NB4 (cell line): ENCODE measurements around the gene DUSP22.
"Not testable (repeated sequence)": the region's sequence is repeated elsewhere in the genome, so short reads cannot be mapped to it uniquely, and the experiment has no call there.

Source experiments
- DNase-seq: peaks from one replicate; pipeline ENCODE4 v3.0.0; 2010; ENCODE audit warnings: low read depth
- H3K4me3 ChIP-seq: one replicate; pipeline ENCODE4 v1.5.1; 2011; ENCODE audit warnings: mild to moderate bottlenecking, low read depth, low read length, moderate library complexity
- CTCF ChIP-seq: IDR thresholded peaks from one replicate; pipeline ENCODE4 v1.5.1; 2012; ENCODE audit warnings: low read depth, low read length
- MAX ChIP-seq: IDR thresholded peaks from 2 replicates; pipeline ENCODE4 v1.6.1; 2011; ENCODE audit warnings: low read depth, low read length
- MYC ChIP-seq: IDR thresholded peaks from 2 replicates; pipeline ENCODE4 v1.6.1; 2011; ENCODE audit warnings: low read depth, low read length
- POLR2A ChIP-seq: IDR thresholded peaks from 2 replicates; pipeline ENCODE4 v1.6.1; 2011; ENCODE audit warnings: mild to moderate bottlenecking; ENCODE audit not compliant: insufficient read length; ENCODE audit errors: extremely low read depth

DUSP22 gene

GRCh38 chr6:324729-325125 lies 32.4 kb downstream of the DUSP22 start:
- DNase-seq, result no peak
- no peak overlapping the region for H3K4me3 ChIP-seq
- TF ChIP-seq MAX, result no peak
- TF ChIP-seq POLR2A, result no peak
- no peak for TF ChIP-seq CTCF
- no peak for TF ChIP-seq MYC

GRCh38 chr6:325161-325860 lies 33.0 kb downstream of the DUSP22 start:
- DNase-seq, H3K4me3 ChIP-seq: not testable (repeated sequence)

- DNase-seq, H3K4me3 ChIP-seq: not testable (repeated sequence)
Measured at GRCh38 chr6:326066-326465, 33.8 kb downstream of the DUSP22 start.

- no peak for DNase-seq
- TF ChIP-seq MYC (no peak), MAX (no peak), POLR2A (no peak), CTCF (no peak)
- no peak overlapping the region for H3K4me3 ChIP-seq
Measured at GRCh38 chr6:326896-327537, 34.7 kb downstream of the DUSP22 start.

GRCh38 chr6:327538-328116 lies 35.3 kb downstream of the DUSP22 start:
- DNase-seq, result no peak
- no peak for TF ChIP-seq POLR2A
- TF ChIP-seq MAX, result no peak
- no peak for TF ChIP-seq MYC
- no peak for TF ChIP-seq CTCF
- H3K4me3 ChIP-seq, result no peak overlapping the region

- H3K4me3 ChIP-seq, result no peak overlapping the region
- peak; percentile 75 for DNase-seq
- TF ChIP-seq MYC, result no peak
- TF ChIP-seq MAX, result no peak
- TF ChIP-seq CTCF, result no peak
- TF ChIP-seq POLR2A, result no peak
Measured at GRCh38 chr6:328136-328670, 35.9 kb downstream of the DUSP22 start.
